HG03159 (cell line): ENCODE measurements around the gene GPR107.

Source experiments
- ATAC-seq: cut with Tn5 transposase; IDR thresholded peaks from one replicate; pipeline ENCODE4 v1.9.1; 2021; ENCODE audit warnings: mild to moderate bottlenecking, moderate library complexity; ENCODE audit not compliant: unreplicated experiment

Gene GPR107

GRCh38 chr9:130128733-130129431 is 75.2 kb downstream of the GPR107 start:
- peak; percentile 75 for ATAC-seq

GRCh38 chr9:130129432-130130061 is 75.8 kb downstream of the GPR107 start:
- no peak for ATAC-seq

GRCh38 chr9:130132746-130133145 is 79.0 kb downstream of the GPR107 start:
- no peak for ATAC-seq

GRCh38 chr9:130137081-130137640 is 83.5 kb downstream of the GPR107 start:
- no peak for ATAC-seq

- ATAC-seq: no peak
Measured at GRCh38 chr9:130137641-130138081, 84.0 kb downstream of the GPR107 start.

GRCh38 chr9:130138171-130138653 is 84.5 kb downstream of the GPR107 start:
- no peak for ATAC-seq

GRCh38 chr9:130138791-130139190 is 85.1 kb downstream of the GPR107 start:
- no peak for ATAC-seq

GRCh38 chr9:130139251-130139650 is 85.5 kb downstream of the GPR107 start:
- no peak for ATAC-seq

- ATAC-seq: no peak
Measured at GRCh38 chr9:130140706-130141105, 87.0 kb downstream of the GPR107 start.

- ATAC-seq: no peak
Measured at GRCh38 chr9:130142056-130142455, 88.3 kb downstream of the GPR107 start.

GRCh38 chr9:130142641-130143040 is 88.9 kb downstream of the GPR107 start:
- ATAC-seq: no peak

- no peak for ATAC-seq
Measured at GRCh38 chr9:130143279-130143893, 89.7 kb downstream of the GPR107 start.

GRCh38 chr9:130143958-130144366 is 90.3 kb downstream of the GPR107 start:
- ATAC-seq: no peak

- no peak for ATAC-seq
Measured at GRCh38 chr9:130144703-130145102, 91.0 kb downstream of the GPR107 start.

- ATAC-seq: no peak
Measured at GRCh38 chr9:130145658-130146057, 92.0 kb downstream of the GPR107 start.

GRCh38 chr9:130147198-130147597 is 93.5 kb downstream of the GPR107 start:
- no peak for ATAC-seq

- no peak for ATAC-seq
Measured at GRCh38 chr9:130147910-130148309, 94.2 kb downstream of the GPR107 start.

GRCh38 chr9:130149031-130149430 is 95.3 kb downstream of the GPR107 start:
- no peak for ATAC-seq

GRCh38 chr9:130149654-130150286 is 96.1 kb downstream of the GPR107 start:
- ATAC-seq: no peak

- ATAC-seq: no peak
Measured at GRCh38 chr9:130150779-130151382, 97.2 kb downstream of the GPR107 start.

- no peak for ATAC-seq
Measured at GRCh38 chr9:130154816-130155215, 101.1 kb downstream of the GPR107 start.
